Heart right ventricle (tissue), 16 donors: ENCODE results near the gene SLC1A4. TPM values are rescaled to one million over a fixed set of nuclear protein-coding genes. Genes with fewer than 3 reads are reported as not detected.
A peak's percentile ranks its signal among the peaks of the same experiment; 100 is the strongest.

Experiments used
- ATAC-seq, 8 donors: fragments of 200-7000 bp; cut with Tn5 transposase; one replicate each; pipeline ENCODE4 v1.9.1; 2020; ENCODE audit warnings: mild to moderate bottlenecking in 8 of 8, moderate library complexity in 8 of 8, moderate number of reproducible peaks in 1 of 8
- DNase-seq, 2 donors: peaks; one replicate each; pipeline ENCODE4 v3.0.0-alpha.2; 2020
- H3K27ac ChIP-seq, 10 donors: fragments of 200-600 bp; sonication (generic) in 2 of 10; one replicate each; pipeline versions ENCODE4 v1.5.0 to v1.8.0; 2020 to 2022; ENCODE audit warnings: mild to moderate bottlenecking in 3 of 10
- H3K27me3 ChIP-seq, 7 donors: fragments of 200-600 bp; one replicate each; pipeline ENCODE4 v1.8.0; 2021 to 2022; ENCODE audit warnings: mild to moderate bottlenecking in 2 of 7
- H3K36me3 ChIP-seq, 9 donors: fragments of 200-600 bp; sonication (generic) in 1 of 9; one replicate each; pipeline versions ENCODE4 v1.5.0 to v1.8.0; 2020 to 2022; ENCODE audit warnings: mild to moderate bottlenecking in 2 of 9
- H3K4me1 ChIP-seq, 9 donors: fragments of 200-600 bp; sonication (generic) in 1 of 9; one replicate each; pipeline versions ENCODE4 v1.5.0 to v1.8.0; 2020 to 2022; ENCODE audit warnings: mild to moderate bottlenecking in 4 of 9
- H3K4me3 ChIP-seq, 10 donors: fragments of 200-600 bp; sonication (generic) in 2 of 10; one replicate each; pipeline versions ENCODE4 v1.5.0 to v1.8.0; 2020 to 2022; ENCODE audit warnings: mild to moderate bottlenecking in 7 of 10, moderate library complexity in 2 of 10
- H3K9me3 ChIP-seq, 11 donors: fragments of 200-600 bp in 10 of 11; sonication (generic) in 2 of 11; one replicate each; pipeline versions ENCODE4 v1.5.0 to v1.8.0; 2013 to 2022; ENCODE audit warnings: mild to moderate bottlenecking in 2 of 11, control low read depth in 1 of 11, moderate library complexity in 1 of 11
- WGBS, 2 donors: extraction: QIAGEN DNeasy Blood & Tissue Kit; methylation state at CpG; one replicate each; pipeline ENCODE4 v1.1.7; 2013; ENCODE audit warnings: inconsistent platforms in 1 of 2; 5-methylcytosine and 5-hydroxymethylcytosine counted together
- intact Hi-C, 10 donors: fragments of 100-400 bp; cut with DNase I; formaldehyde crosslinking; loops; one replicate each; pipeline versions ENCODE4 v1.11.1 to v1.14.2; 2022
- polyA plus RNA-seq, 2 donors: library from polyadenylated mRNA; stranded (reverse); fragments of 200-250 nt; gene quantifications; one replicate each; pipeline ENCODE4 v1.2.3, GENCODE V29; 2013
- total RNA-seq, 10 donors: library from RNA; stranded (reverse); fragmentation: NEBNext Ultra II Directional in 3 of 10; extraction: Animal tissue kit (Norgen Biotek cat#: 25700) in 3 of 10; gene quantifications; one replicate each; pipeline versions ENCODE4 v1.2.1 to v1.2.4, GENCODE V29; 2021 to 2023
- TF ChIP-seq, protein P1 (sequence below), 9 donors: fragments of 200-600 bp; sonication (generic) in 2 of 9; IDR thresholded peaks; one replicate each; pipeline versions ENCODE4 v1.5.0 to v1.8.0; 2021 to 2022; ENCODE audit warnings: antibody characterized with exemption in 9 of 9, mild to moderate bottlenecking in 5 of 9, moderate library complexity in 1 of 9
- donor health status: Arrhythmogenic right ventricular cardiomyopathy.
- donor health status: ischemic (EF 13 %, LVEDD 7.1; RV severe dilation, severe dysfunction).
- donor health status: healthy with polysubstance abuse.
- donor health status: DM: no; HTN: yes; CAD: no.
- donor health status: DM: no; HTN: no; CAD: no.
- donor health status: ischemic (EF 25% LVEDD 6.9; RV normal size, moderate dysfunction).
- donor health status: ischemic (EF 25% LVEDD 5.7; RV mildly dilated, moderate dysfunction).
- donor health status: healthy.
- donor health status: DM: yes; HTN: yes; CAD: no.
- donor health status: Ischemic cardiomyopathy.
- donor health status: ischemic (EF 35%, LVEDD 5.7; RV mildly dilated, moderate dysfunction).
- donor health status: nonischemic (EF 11% LVEDD 7.7; RV severe dilation, severe dysfunction).
- donor health status: DM: yes; HTN: yes; CAD: no.
- donor health status: PGD.
- donor health status: ischemic (EF 29% LVEDD 5.4; RV normal size, mild dysfunction).
- donor health status: nonischemic (EF 23%, LVEDD 6.1; RV moderate dilation, normal function).

The SLC1A4 gene
- total and polyA plus RNA-seq, 12 donors, result 2.1 to 18.7 (median 11.3) TPM

- no peaks in the 10 kb centered on the region for H3K27me3 ChIP-seq
- 64 to 68% methylated on average over 12 of the region's 12 CpGs for WGBS, 2 donors
- H3K9me3 ChIP-seq, result no peaks in the 10 kb centered on the region
- TF ChIP-seq, protein P1, sequence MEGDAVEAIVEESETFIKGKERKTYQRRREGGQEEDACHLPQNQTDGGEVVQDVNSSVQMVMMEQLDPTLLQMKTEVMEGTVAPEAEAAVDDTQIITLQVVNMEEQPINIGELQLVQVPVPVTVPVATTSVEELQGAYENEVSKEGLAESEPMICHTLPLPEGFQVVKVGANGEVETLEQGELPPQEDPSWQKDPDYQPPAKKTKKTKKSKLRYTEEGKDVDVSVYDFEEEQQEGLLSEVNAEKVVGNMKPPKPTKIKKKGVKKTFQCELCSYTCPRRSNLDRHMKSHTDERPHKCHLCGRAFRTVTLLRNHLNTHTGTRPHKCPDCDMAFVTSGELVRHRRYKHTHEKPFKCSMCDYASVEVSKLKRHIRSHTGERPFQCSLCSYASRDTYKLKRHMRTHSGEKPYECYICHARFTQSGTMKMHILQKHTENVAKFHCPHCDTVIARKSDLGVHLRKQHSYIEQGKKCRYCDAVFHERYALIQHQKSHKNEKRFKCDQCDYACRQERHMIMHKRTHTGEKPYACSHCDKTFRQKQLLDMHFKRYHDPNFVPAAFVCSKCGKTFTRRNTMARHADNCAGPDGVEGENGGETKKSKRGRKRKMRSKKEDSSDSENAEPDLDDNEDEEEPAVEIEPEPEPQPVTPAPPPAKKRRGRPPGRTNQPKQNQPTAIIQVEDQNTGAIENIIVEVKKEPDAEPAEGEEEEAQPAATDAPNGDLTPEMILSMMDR (IDR thresholded peaks at IDR 0.05), result no peak
- DNase-seq (peak; percentile 38 to 43), ATAC-seq (peak; percentile 39 to 86 (median 74))
- H3K27ac ChIP-seq, result no peak overlapping the region
- no peak overlapping the region for H3K4me3 ChIP-seq
- intact Hi-C loops, result loop anchor here in 1 of 10 donors (5.0 kb wide), 1 partner anchor 74 kb away; no protein-coding TSS in a partner anchor
- H3K36me3 ChIP-seq, result no peaks in the 10 kb centered on the region
- peaks cover 0 to 43% (median 0%) of the 10 kb centered on the region in 9 donors for H3K4me1 ChIP-seq
Measured at GRCh38 chr2:64943387-64944150, 45.6 kb upstream of the SLC1A4 start.

DNA sequence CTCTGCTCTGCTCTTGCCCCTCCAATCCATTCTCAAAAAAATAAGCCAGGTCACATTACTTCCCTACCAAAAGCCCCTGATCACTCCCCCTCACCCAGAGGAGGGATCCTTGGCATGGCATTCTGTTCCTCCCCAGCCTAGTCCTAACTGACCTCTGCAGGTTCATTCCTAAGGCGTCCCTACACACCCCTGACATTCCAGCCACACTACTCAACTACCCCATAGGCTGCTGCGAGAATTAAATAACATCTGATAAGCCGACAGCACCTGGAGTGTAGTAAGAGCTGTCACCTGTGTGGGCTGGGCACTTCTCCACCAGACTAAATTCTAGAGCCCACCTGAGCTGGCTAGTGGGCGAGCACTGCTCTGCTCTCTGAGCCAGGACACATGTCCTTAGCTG is 44.7 kb upstream of the SLC1A4 start:
- WGBS, 2 donors, result 87 to 93% methylated on average over 4 of the region's 4 CpGs
- Histone ChIP-seq H3K4me1 (peaks cover 0 to 40% (median 0%) of the 10 kb centered on the region in 9 donors), H3K4me3 (no peak overlapping the region), H3K36me3 (no peaks in the 10 kb centered on the region), H3K27ac (no peak overlapping the region), H3K27me3 (no peaks in the 10 kb centered on the region), H3K9me3 (no peaks in the 10 kb centered on the region)
- no peak for ATAC-seq
- intact Hi-C loops, result loop anchor here in 1 of 10 donors (5.0 kb wide), 1 partner anchor 73 kb away; no protein-coding TSS in a partner anchor
- TF ChIP-seq, protein P1 (IDR thresholded peaks at IDR 0.05), result no peak
- DNase-seq, result no peak

DNA sequence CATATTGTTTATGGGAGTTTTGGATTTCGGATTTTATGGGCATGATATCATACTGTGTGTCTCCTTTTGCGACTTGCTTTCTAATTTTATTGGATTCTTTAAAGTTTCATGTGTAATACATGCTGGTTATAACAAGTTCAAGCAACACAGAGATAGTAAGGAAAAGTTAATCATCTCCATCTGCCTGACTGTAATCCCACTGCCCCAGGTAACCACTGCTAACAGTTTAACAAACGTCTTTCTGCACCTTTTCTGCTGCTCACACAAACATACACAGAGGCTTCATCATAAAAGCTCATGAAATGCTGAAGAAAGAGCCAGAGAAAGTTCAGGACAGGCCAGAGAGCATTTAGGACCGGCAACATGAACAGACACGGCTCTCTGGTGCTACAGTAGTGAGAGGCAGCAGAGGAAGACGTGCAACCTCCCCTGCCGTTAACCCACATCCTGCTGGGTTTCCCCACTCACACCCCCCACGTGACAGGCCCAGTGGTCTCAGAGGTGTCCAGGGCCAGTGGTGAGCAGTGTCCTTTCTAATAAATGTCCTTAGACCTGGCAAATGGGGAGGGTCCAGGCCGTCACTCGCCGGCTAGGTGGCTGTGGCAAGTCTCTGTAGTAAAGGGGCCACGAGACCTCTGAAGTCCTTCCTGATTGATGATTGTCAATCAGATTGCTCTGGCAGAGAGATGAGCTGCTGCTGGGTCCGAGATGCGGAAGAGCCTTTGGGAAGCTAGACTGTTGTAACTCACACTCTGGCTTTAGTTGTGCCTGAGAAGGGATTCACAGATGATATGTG is 43.0 kb upstream of the SLC1A4 start:
- DNase-seq (peak in 1 of 2 donors; percentile 15), ATAC-seq (no peak)
- 64 to 70% methylated on average over 14 of the region's 14 CpGs for WGBS, 2 donors
- Histone ChIP-seq H3K9me3 (no peaks in the 10 kb centered on the region), H3K27ac (peak overlapping the region in 1 of 10 donors; percentile 68), H3K27me3 (no peaks in the 10 kb centered on the region), H3K4me3 (peak overlapping the region in 1 of 10 donors; percentile 12), H3K4me1 (peaks cover 0 to 40% (median 0%) of the 10 kb centered on the region in 9 donors), H3K36me3 (no peaks in the 10 kb centered on the region)
- intact Hi-C loops, result no loop called here
- TF ChIP-seq, protein P1 (IDR thresholded peaks at IDR 0.05), result no peak

DNA sequence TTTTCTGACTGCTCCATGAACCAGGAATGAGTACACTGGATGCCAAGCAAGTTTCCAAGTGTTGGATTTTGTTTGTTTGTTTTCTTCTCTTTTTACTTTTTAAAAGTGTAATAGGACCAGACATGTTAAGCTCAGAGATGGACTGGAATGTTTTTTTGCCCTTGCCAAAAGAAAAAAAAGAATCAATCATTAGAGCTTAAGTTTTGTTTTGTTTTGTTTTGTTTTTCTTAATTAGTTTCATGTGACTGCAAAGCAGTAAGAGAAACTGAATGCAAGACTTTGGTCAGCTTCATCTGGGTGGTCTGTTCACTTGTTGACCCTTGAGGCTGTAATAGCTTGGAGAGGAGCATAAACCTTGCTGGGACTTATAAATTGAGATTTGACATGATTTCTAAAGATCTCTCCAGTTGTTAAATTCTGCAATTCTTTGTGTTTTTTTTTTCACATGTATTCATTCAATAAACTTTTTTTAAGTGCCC is 42.4 kb upstream of the SLC1A4 start:
- intact Hi-C loops, result no loop called here
- ATAC-seq, result no peak
- Histone ChIP-seq H3K27me3 (no peaks in the 10 kb centered on the region), H3K9me3 (no peaks in the 10 kb centered on the region), H3K4me1 (peaks cover 0 to 35% (median 0%) of the 10 kb centered on the region in 9 donors), H3K36me3 (no peaks in the 10 kb centered on the region), H3K27ac (peak overlapping the region in 1 of 10 donors; percentile 68), H3K4me3 (peak overlapping the region in 1 of 10 donors; percentile 12)
- TF ChIP-seq, protein P1 (IDR thresholded peaks at IDR 0.05), result no peak
- no peak for DNase-seq
